ENCODE data around the gene C1GALT1C1L. TPM values are rescaled to one million over a fixed set of nuclear protein-coding genes. Genes with fewer than 3 reads are reported as not detected.

C1GALT1C1L gene
- total and polyA plus RNA-seq, 2 of the 13 experiments (the other 11 are each of a cell fraction or from before 2014, with no cell fraction given): 1.3 to 2.4 TPM

GRCh38 chr2:43637030-43637803 is 39.0 kb downstream of the C1GALT1C1L start, which contains the start of gene PLEKHH2 (continued):
- TF ChIP-seq KDM4B (CRISPR knock-in tag; IDR thresholded peaks at IDR 0.05): no peak
- TF ChIP-seq ZFP41 (CRISPR knock-in tag; IDR thresholded peaks at IDR 0.05; ENCODE audit: borderline replicate concordance): no peak
- TF ChIP-seq ZNF598 (CRISPR knock-in tag; IDR thresholded peaks at IDR 0.05; ENCODE audit: borderline replicate concordance): no peak
- peak; percentile 14; the same call in 1 of the 2 replicates for TF ChIP-seq ZNF558 (CRISPR knock-in tag; IDR thresholded peaks at IDR 0.05; ENCODE audit: borderline replicate concordance)
- TF ChIP-seq RERE (CRISPR knock-in tag; IDR thresholded peaks at IDR 0.05; ENCODE audit: low read depth): no peak
- TF ChIP-seq, protein P1, sequence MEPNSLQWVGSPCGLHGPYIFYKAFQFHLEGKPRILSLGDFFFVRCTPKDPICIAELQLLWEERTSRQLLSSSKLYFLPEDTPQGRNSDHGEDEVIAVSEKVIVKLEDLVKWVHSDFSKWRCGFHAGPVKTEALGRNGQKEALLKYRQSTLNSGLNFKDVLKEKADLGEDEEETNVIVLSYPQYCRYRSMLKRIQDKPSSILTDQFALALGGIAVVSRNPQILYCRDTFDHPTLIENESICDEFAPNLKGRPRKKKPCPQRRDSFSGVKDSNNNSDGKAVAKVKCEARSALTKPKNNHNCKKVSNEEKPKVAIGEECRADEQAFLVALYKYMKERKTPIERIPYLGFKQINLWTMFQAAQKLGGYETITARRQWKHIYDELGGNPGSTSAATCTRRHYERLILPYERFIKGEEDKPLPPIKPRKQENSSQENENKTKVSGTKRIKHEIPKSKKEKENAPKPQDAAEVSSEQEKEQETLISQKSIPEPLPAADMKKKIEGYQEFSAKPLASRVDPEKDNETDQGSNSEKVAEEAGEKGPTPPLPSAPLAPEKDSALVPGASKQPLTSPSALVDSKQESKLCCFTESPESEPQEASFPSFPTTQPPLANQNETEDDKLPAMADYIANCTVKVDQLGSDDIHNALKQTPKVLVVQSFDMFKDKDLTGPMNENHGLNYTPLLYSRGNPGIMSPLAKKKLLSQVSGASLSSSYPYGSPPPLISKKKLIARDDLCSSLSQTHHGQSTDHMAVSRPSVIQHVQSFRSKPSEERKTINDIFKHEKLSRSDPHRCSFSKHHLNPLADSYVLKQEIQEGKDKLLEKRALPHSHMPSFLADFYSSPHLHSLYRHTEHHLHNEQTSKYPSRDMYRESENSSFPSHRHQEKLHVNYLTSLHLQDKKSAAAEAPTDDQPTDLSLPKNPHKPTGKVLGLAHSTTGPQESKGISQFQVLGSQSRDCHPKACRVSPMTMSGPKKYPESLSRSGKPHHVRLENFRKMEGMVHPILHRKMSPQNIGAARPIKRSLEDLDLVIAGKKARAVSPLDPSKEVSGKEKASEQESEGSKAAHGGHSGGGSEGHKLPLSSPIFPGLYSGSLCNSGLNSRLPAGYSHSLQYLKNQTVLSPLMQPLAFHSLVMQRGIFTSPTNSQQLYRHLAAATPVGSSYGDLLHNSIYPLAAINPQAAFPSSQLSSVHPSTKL (CRISPR knock-in tag; IDR thresholded peaks at IDR 0.05): peak; percentile 30; the same call in 1 of the 2 replicates
- peak; percentile 98 for TF ChIP-seq SP2 (CRISPR knock-in tag; IDR thresholded peaks at IDR 0.05)
- TF ChIP-seq MAZ (IDR thresholded peaks at IDR 0.05; ENCODE audit: borderline replicate concordance, low read depth, low read length): peak; percentile 51; the same call in 1 of the 2 replicates
- TF ChIP-seq MAZ (CRISPR knock-in tag; IDR thresholded peaks at IDR 0.05; ENCODE audit: low read depth): 0 out of 2 replicates have a peak, but pooled peaks have one; percentile 59
- no peak for TF ChIP-seq ZNF251 (CRISPR knock-in tag; IDR thresholded peaks at IDR 0.05)
- TF ChIP-seq ZNF350 (CRISPR knock-in tag; IDR thresholded peaks at IDR 0.05; ENCODE audit: borderline replicate concordance, low read depth): peak; percentile 61; the same call in 1 of the 2 replicates
- TF ChIP-seq ZNF788 (CRISPR knock-in tag; IDR thresholded peaks at IDR 0.05; ENCODE audit: borderline replicate concordance): 0 out of 2 replicates have a peak, but pooled peaks have one; percentile 38
- peak; percentile 77; the same call in 1 of the 2 replicates for TF ChIP-seq GABPB1 (CRISPR knock-in tag; IDR thresholded peaks at IDR 0.05)
- TF ChIP-seq, protein P2, sequence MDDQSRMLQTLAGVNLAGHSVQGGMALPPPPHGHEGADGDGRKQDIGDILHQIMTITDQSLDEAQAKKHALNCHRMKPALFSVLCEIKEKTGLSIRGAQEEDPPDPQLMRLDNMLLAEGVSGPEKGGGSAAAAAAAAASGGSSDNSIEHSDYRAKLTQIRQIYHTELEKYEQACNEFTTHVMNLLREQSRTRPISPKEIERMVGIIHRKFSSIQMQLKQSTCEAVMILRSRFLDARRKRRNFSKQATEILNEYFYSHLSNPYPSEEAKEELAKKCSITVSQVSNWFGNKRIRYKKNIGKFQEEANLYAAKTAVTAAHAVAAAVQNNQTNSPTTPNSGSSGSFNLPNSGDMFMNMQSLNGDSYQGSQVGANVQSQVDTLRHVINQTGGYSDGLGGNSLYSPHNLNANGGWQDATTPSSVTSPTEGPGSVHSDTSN (CRISPR knock-in tag; IDR thresholded peaks at IDR 0.05; ENCODE audit: borderline replicate concordance): peak; percentile 58; the same call in 1 of the 2 replicates
- no peak for TF ChIP-seq HBP1 (CRISPR knock-in tag; IDR thresholded peaks at IDR 0.05; ENCODE audit: low read depth)
